Activated CD4-positive, alpha-beta T cell treated with anti-CD3 and anti-CD28 coated beads, Interleukin-2, amount 50 U/mL, for 48 hours (primary cell): Measurements from ENCODE around the gene THAP9.
A peak's percentile ranks its signal among the peaks of the same experiment; 100 is the strongest.
"Not testable (repeated sequence)": the region's sequence is repeated elsewhere in the genome, so short reads cannot be mapped to it uniquely, and the experiment has no call there.

Experiments used
- DNase-seq, 2 experiments: peaks; one replicate each; pipeline ENCODE4 v3.0.0-alpha.2; 2020

THAP9 gene

GRCh38 chr4:82898322-82899243 is 2.0 kb upstream of the THAP9 start:
- no peak for DNase-seq

- no peak for DNase-seq
Measured at GRCh38 chr4:82899374-82900065, 1.0 kb upstream of the THAP9 start.

- no peak for DNase-seq
Measured at GRCh38 chr4:82900066-82900410, 497 bp upstream of the THAP9 start.

GRCh38 chr4:82901183-82901718 is 716 bp downstream of the THAP9 start:
- DNase-seq: no peak

- no peak for DNase-seq
Measured at GRCh38 chr4:82903737-82904136, 3.2 kb downstream of the THAP9 start.

- DNase-seq: peak in 1 of 2 experiments; percentile 35
Measured at GRCh38 chr4:82905205-82905604, 4.7 kb downstream of the THAP9 start.

- DNase-seq: no peak
Measured at GRCh38 chr4:82906469-82906868, 5.9 kb downstream of the THAP9 start.

- no peak for DNase-seq
Measured at GRCh38 chr4:82909326-82909725, 8.8 kb downstream of the THAP9 start.

- no peak for DNase-seq
Measured at GRCh38 chr4:82913305-82913704, 12.8 kb downstream of the THAP9 start.

- DNase-seq: not testable (repeated sequence)
Measured at GRCh38 chr4:82913968-82914367, 13.4 kb downstream of the THAP9 start.

- DNase-seq: no peak
Measured at GRCh38 chr4:82918091-82918490, 17.6 kb downstream of the THAP9 start.

GRCh38 chr4:82919386-82919785 is 18.9 kb downstream of the THAP9 start:
- no peak for DNase-seq

GRCh38 chr4:82921795-82922194 is 21.3 kb downstream of the THAP9 start:
- DNase-seq: no peak

- no peak for DNase-seq
Measured at GRCh38 chr4:82930848-82931755, 30.6 kb downstream of the THAP9 start.

GRCh38 chr4:82934441-82934840 is 33.9 kb downstream of the THAP9 start:
- no peak for DNase-seq

GRCh38 chr4:82939414-82939813 is 38.9 kb downstream of the THAP9 start:
- no peak for DNase-seq

- no peak for DNase-seq
Measured at GRCh38 chr4:82947498-82947897, 47.0 kb downstream of the THAP9 start.

- no peak for DNase-seq
Measured at GRCh38 chr4:82948647-82949204, 48.2 kb downstream of the THAP9 start.

GRCh38 chr4:82951196-82951595 is 50.7 kb downstream of the THAP9 start:
- DNase-seq: no peak

GRCh38 chr4:82954212-82954611 is 53.7 kb downstream of the THAP9 start:
- DNase-seq: no peak

GRCh38 chr4:82957045-82957444 is 56.5 kb downstream of the THAP9 start:
- DNase-seq: no peak

GRCh38 chr4:82965763-82966162 is 65.2 kb downstream of the THAP9 start:
- DNase-seq: no peak

GRCh38 chr4:82968972-82969371 is 68.4 kb downstream of the THAP9 start:
- DNase-seq: no peak
